Activated naive CD4-positive, alpha-beta T cell treated with anti-CD3 and anti-CD28 coated beads for 36 hours (primary cell): ENCODE measurements around the gene MDN1. TPM values are rescaled to one million over a fixed set of nuclear protein-coding genes. Genes with fewer than 3 reads are reported as not detected.
A peak's percentile ranks its signal among the peaks of the same experiment; 100 is the strongest.
"Not testable (repeated sequence)": the region's sequence is repeated elsewhere in the genome, so short reads cannot be mapped to it uniquely, and the experiment has no call there.

ENCODE experiments used
- CTCF ChIA-PET: fragments of 350-600 bp; sonication (Branson Sonifier 250); formaldehyde crosslinking; loops from one replicate; lab custom pipeline; 2021; ENCODE audit warnings: antibody characterized with exemption; lab: Charles Lee
- DNase-seq: peaks from one replicate; pipeline ENCODE4 v3.0.0-alpha.2; 2020
- H3K27ac Mint-ChIP-seq: one replicate; pipeline ENCODE4 v1.8.0; 2021; ENCODE audit warnings: mild to moderate bottlenecking, mixed read lengths
- H3K27me3 Mint-ChIP-seq: one replicate; pipeline ENCODE4 v1.8.0; 2021; ENCODE audit warnings: low read depth, mixed read lengths
- H3K36me3 Mint-ChIP-seq: one replicate; pipeline ENCODE4 v1.8.0; 2021; ENCODE audit warnings: low read depth, mixed read lengths
- H3K4me1 Mint-ChIP-seq: one replicate; pipeline ENCODE4 v1.8.0; 2021; ENCODE audit warnings: low read depth, mixed read lengths
- H3K4me3 Mint-ChIP-seq: one replicate; pipeline ENCODE4 v1.8.0; 2021; ENCODE audit warnings: mild to moderate bottlenecking, moderate library complexity, mixed read lengths
- H3K9me3 Mint-ChIP-seq: one replicate; pipeline ENCODE4 v1.8.0; 2021; ENCODE audit warnings: mixed read lengths
- intact Hi-C: fragments of 100-400 bp; cut with micrococcal nuclease; formaldehyde crosslinking; loops from one replicate; pipeline ENCODE4 v1.15.1; 2023
- total RNA-seq, 2 experiments: library from RNA; stranded (reverse); gene quantifications; one replicate each; pipeline ENCODE4 v1.2.3, GENCODE V29; 2021

The MDN1 gene, protein sequence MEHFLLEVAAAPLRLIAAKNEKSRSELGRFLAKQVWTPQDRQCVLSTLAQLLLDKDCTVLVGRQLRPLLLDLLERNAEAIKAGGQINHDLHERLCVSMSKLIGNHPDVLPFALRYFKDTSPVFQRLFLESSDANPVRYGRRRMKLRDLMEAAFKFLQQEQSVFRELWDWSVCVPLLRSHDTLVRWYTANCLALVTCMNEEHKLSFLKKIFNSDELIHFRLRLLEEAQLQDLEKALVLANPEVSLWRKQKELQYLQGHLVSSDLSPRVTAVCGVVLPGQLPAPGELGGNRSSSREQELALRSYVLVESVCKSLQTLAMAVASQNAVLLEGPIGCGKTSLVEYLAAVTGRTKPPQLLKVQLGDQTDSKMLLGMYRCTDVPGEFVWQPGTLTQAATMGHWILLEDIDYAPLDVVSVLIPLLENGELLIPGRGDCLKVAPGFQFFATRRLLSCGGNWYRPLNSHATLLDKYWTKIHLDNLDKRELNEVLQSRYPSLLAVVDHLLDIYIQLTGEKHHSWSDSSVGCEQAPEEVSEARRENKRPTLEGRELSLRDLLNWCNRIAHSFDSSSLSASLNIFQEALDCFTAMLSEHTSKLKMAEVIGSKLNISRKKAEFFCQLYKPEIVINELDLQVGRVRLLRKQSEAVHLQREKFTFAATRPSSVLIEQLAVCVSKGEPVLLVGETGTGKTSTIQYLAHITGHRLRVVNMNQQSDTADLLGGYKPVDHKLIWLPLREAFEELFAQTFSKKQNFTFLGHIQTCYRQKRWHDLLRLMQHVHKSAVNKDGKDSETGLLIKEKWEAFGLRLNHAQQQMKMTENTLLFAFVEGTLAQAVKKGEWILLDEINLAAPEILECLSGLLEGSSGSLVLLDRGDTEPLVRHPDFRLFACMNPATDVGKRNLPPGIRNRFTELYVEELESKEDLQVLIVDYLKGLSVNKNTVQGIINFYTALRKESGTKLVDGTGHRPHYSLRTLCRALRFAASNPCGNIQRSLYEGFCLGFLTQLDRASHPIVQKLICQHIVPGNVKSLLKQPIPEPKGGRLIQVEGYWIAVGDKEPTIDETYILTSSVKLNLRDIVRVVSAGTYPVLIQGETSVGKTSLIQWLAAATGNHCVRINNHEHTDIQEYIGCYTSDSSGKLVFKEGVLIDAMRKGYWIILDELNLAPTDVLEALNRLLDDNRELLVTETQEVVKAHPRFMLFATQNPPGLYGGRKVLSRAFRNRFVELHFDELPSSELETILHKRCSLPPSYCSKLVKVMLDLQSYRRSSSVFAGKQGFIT (N-terminal part only)
- 10 to 100 TPM; 42.1 to 52.1 TPM for total RNA-seq

DNA sequence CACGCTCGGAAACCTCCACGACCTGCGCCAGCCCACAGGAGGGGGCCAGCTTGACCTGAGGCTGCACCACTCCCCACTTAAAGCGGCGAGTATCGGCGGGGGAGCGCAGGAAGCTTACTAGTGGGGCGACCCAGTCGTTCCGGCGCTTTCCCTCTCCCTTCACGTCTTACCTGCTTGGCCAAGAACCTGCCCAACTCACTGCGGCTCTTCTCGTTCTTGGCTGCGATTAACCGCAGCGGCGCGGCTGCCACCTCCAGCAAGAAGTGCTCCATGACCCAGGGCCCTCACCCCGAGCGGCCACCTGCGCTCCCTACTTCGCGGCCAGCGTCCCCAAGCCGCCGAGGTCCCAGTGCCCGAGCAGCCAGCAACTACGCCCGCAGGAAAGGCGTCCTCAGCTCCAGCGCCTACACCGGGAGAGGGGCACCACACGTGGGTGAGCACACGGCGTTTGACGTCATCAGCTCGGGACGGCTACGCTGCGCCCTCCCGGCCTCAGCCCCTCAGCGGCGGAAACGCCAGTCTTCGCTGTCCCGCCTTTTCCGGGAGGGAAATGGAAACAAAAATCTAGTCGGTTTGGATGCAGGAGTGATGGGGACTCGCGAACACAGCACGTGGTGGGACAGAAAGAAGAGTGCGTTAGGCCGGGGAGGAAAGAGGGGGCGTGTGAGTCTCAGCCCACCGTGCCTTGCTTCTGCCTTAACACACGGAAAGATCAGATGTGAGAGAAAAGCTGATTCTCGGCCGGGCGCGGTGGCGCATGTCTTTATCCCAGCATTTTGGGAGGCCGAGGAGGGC, at the start of gene MDN1:
Gene MDN1 (minus strand): TSS at position 459 of the 795 bp plus-strand sequence. CDS start 187 bp downstream, at position 272.
- H3K27ac Mint-ChIP-seq, result peak within 1 kb of the TSS; percentile 88
- peaks cover 36% of the 10 kb centered on the region for H3K4me1 Mint-ChIP-seq
- CTCF ChIA-PET, result interaction anchor here (0.6 to 1.4 kb wide), 5 partner anchors 10 to 685 kb away, joined by 3 to 8 read pairs (median 5); partner anchors contain the start of gene CASP8AP2
- no peaks in the 10 kb centered on the region for H3K9me3 Mint-ChIP-seq
- peaks cover 4% of the 10 kb centered on the region for H3K36me3 Mint-ChIP-seq
- no peaks in the 10 kb centered on the region for H3K27me3 Mint-ChIP-seq
- H3K4me3 Mint-ChIP-seq, result peak within 1 kb of the TSS; percentile 82
- peak; percentile 94 for DNase-seq
- intact Hi-C loops, result loop anchor here (1.0 to 10.0 kb wide), 9 partner anchors 10 to 855 kb away; partner anchors contain the start of genes BACH2, CASP8AP2, LYRM2 and MAP3K7

DNA sequence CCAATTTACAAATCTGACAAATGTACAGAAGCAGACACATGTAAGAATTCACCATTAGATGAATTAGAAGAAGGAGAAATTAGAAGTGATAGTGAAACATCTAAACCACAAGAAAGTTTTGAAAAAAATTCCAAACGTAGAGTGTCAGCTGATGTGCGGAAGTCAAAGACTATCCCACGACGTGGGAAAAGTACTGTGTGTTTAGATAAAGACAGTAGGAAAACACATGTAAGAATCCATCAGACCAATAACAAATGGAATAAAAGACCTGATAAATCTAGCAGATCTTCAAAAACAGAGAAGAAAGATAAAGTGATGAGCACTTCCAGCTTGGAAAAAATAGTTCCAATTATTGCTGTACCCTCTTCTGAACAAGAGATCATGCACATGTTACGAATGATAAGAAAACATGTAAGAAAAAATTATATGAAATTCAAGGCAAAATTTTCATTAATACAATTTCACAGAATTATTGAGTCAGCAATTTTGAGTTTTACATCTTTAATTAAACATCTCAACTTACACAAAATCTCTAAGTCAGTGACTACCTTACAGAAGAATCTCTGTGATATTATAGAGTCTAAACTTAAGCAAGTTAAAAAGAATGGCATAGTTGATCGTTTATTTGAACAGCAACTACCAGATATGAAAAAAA, 46.6 kb upstream of the MDN1 start:
- H3K27me3 Mint-ChIP-seq, result no peaks in the 10 kb centered on the region
- peaks cover 74% of the 10 kb centered on the region for H3K36me3 Mint-ChIP-seq
- H3K9me3 Mint-ChIP-seq, result peaks cover 1% of the 10 kb centered on the region
- DNase-seq, result no peak
- CTCF ChIA-PET, result no interaction called here
- H3K27ac Mint-ChIP-seq, result no peak overlapping the region
- intact Hi-C loops, result no loop called here
- no peak overlapping the region for H3K4me3 Mint-ChIP-seq
- H3K4me1 Mint-ChIP-seq, result no peaks in the 10 kb centered on the region

DNA sequence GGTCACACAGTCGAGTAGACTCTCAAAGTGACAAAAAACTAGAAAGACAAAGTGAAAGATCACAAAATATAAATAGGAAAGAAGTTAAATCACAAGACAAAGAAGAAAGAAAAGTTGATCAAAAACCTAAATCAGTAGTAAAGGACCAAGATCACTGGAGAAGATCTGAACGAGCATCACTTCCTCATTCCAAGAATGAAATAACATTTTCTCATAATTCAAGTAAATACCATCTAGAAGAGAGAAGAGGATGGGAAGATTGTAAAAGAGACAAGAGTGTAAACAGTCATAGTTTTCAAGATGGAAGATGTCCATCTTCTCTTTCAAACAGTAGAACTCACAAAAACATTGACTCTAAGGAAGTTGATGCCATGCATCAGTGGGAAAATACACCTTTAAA, 43.1 kb upstream of the MDN1 start:
- Mint-ChIP-seq H3K27me3 (no peaks in the 10 kb centered on the region), H3K36me3 (peaks cover 74% of the 10 kb centered on the region), H3K27ac (no peak overlapping the region), H3K4me3 (no peak overlapping the region), H3K4me1 (peaks cover 3% of the 10 kb centered on the region), H3K9me3 (peaks cover 1% of the 10 kb centered on the region)
- intact Hi-C loops, result no loop called here
- CTCF ChIA-PET, result interaction anchor here (0.5 kb wide), 1 partner anchor 9 kb away, joined by 4 read pairs; no protein-coding TSS in a partner anchor
- DNase-seq, result no peak

DNA sequence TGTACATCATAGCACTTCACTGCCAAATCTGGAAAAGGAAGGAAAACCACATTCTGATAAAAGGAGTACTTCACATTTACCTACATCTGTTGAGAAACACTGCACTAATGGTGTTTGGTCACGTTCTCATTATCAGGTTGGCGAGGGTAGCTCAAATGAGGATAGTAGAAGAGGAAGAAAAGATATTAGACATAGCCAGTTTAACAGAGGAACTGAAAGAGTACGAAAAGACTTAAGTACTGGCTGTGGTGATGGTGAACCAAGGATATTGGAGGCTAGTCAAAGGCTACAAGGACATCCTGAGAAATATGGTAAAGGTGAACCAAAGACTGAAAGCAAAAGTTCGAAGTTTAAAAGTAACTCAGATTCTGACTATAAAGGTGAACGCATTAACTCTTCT, 42.7 kb upstream of the MDN1 start:
- DNase-seq, result no peak
- Mint-ChIP-seq H3K4me3 (no peak overlapping the region), H3K36me3 (peaks cover 70% of the 10 kb centered on the region), H3K27ac (no peak overlapping the region), H3K27me3 (no peaks in the 10 kb centered on the region), H3K4me1 (peaks cover 3% of the 10 kb centered on the region), H3K9me3 (peaks cover 1% of the 10 kb centered on the region)
- CTCF ChIA-PET, result interaction anchor here (0.5 kb wide), 1 partner anchor 10 kb away, joined by 4 read pairs; no protein-coding TSS in a partner anchor
- intact Hi-C loops, result no loop called here

DNA sequence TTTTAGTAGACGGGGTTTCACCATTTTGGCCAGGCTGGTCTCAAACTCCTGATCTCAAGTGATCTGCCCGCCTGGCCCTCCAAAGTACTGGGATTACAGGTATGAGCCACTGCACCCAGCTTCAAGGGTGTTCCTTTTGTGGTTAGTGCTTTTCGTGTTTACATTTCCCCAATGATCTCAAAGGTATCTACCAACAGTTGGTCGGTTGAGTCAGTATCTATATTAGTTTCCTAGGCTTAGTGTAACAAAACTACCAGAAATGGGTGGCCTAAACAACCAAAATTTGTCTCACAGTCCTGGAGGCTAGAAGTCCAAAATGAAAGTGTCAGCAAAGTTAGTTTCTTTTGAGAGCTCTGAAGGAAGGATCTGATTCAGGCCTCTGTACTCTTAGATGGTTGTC, 40.1 kb upstream of the MDN1 start:
- Mint-ChIP-seq H3K4me1 (peaks cover 3% of the 10 kb centered on the region), H3K4me3 (no peak overlapping the region), H3K36me3 (peaks cover 63% of the 10 kb centered on the region), H3K27me3 (no peaks in the 10 kb centered on the region), H3K27ac (no peak overlapping the region), H3K9me3 (no peaks in the 10 kb centered on the region)
- DNase-seq, result no peak
- intact Hi-C loops, result no loop called here
- CTCF ChIA-PET, result no interaction called here

DNA sequence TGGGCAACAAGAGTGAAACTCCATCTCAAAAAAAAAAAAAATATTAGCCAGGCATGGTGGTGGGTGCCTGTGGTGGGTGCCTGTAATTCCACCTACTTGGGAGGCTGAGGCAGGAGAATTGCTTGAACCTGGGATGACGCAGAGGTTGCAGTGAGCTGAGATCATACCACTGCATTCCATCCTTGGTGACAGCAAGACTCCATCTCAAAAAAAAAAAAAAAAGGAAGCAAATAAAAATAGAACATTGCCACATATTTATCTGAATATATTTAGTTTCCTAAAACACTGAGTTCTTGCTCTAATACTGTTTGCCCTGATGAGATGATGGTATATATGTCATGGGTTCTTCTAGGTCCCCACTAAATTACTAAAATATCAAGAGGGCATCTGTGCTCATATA, 38.4 kb upstream of the MDN1 start:
- H3K4me1 Mint-ChIP-seq, result peaks cover 3% of the 10 kb centered on the region
- no peak overlapping the region for H3K4me3 Mint-ChIP-seq
- H3K27me3 Mint-ChIP-seq, result no peaks in the 10 kb centered on the region
- DNase-seq, result no peak
- H3K27ac Mint-ChIP-seq, result no peak overlapping the region
- H3K9me3 Mint-ChIP-seq, result no peaks in the 10 kb centered on the region
- CTCF ChIA-PET, result no interaction called here
- intact Hi-C loops, result no loop called here
- peaks cover 61% of the 10 kb centered on the region for H3K36me3 Mint-ChIP-seq

DNA sequence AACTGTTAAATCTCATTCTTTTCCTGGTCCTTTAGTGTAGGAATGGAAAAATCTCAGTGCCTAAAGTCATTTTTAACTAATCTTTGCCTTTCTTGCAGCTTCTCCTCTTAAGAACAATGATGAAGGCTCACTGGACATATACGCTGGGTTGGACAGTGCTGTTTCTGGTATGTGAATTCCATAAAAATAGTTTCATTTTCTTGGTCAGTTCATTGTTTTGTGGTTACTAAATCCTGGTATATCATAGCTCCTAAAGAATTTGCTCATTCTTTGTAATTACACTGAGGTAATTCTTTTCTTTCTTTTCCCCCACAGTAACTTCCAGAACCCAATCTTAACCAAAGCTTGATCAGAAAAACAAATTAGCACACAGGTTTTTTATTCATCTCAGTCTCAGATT, 33.5 kb upstream of the MDN1 start:
- Mint-ChIP-seq H3K27me3 (no peaks in the 10 kb centered on the region), H3K36me3 (peaks cover 50% of the 10 kb centered on the region), H3K27ac (no peak overlapping the region), H3K9me3 (no peaks in the 10 kb centered on the region), H3K4me1 (peaks cover 7% of the 10 kb centered on the region), H3K4me3 (no peak overlapping the region)
- intact Hi-C loops, result no loop called here
- CTCF ChIA-PET, result interaction anchor here (0.6 to 1.1 kb wide), 2 partner anchors 19 to 88 kb away, joined by 4 to 5 read pairs; no protein-coding TSS in a partner anchor
- DNase-seq, result no peak

DNA sequence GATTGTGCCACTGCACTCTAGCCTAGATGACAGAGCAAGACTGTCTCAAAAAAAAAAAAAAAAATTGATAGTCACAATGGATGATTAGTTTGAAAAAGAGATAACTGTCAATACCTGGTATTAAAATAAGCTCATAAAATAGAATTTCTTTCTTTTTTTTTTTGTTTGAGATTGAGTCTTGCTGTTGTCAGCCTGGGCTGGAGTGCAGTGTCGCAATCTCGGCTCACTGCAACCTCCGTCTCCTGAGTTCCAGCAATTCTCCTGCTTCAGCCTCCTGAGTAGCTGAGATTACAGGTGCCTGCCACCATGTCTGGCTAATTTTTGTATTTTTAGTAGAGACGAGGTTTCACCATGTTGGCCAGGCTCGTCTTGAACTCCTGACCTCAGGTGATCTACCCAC, 27.9 kb upstream of the MDN1 start:
- H3K27ac Mint-ChIP-seq, H3K4me3 Mint-ChIP-seq, H3K27me3 Mint-ChIP-seq, intact Hi-C loops, DNase-seq, H3K9me3 Mint-ChIP-seq: not testable (repeated sequence)
- CTCF ChIA-PET, result interaction anchor here (0.7 kb wide), 2 partner anchors 18 to 22 kb away, joined by 3 to 4 read pairs; no protein-coding TSS in a partner anchor
- Mint-ChIP-seq H3K4me1 (peaks cover 12% of the 10 kb centered on the region), H3K36me3 (peaks cover 35% of the 10 kb centered on the region)

DNA sequence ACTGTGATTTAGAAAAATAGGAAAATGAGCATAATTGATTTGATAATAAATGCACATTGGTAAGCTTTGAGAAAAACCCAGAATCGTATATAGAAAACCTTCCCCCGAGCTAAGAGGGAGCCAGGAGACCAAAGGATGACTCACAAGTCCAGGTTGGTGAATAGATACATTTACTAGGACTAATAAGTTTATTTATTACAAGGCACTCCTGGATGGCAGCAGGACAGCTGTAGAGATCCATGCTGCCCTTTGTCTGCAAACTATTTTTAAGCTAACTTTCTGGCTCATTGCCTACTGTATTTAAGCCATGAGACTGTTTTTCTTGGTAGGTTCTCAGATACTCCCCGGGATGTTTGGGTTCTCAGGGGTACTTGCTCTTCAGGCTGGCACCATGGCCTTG, 23.5 kb upstream of the MDN1 start:
- Mint-ChIP-seq H3K4me1 (peaks cover 22% of the 10 kb centered on the region), H3K27ac (no peak overlapping the region), H3K27me3 (no peaks in the 10 kb centered on the region), H3K36me3 (peaks cover 26% of the 10 kb centered on the region), H3K4me3 (no peak overlapping the region), H3K9me3 (no peaks in the 10 kb centered on the region)
- intact Hi-C loops, result no loop called here
- CTCF ChIA-PET, result interaction anchor here (0.9 kb wide), 1 partner anchor 39 kb away, joined by 3 read pairs; no protein-coding TSS in a partner anchor
- DNase-seq, result no peak

DNA sequence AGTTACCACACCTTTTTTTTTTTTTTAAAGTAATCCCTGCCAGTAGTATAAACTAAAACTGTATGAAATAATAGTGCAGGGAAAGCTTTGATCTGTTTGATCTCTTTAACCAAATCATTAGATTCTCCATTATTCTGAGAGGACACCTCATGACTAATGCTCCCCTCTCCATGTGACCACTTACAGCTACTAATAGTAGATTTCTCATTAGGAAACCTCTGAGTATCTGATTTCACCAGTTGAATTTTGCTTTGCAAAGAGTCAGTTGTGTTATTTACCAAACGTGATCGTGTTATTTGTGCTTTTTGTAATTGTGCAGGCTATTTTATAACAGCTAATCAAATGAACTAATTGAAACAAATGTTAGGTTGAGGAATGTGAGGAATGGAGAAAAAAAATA, 22.6 kb upstream of the MDN1 start:
- Mint-ChIP-seq H3K27ac (no peak overlapping the region), H3K27me3 (no peaks in the 10 kb centered on the region), H3K9me3 (no peaks in the 10 kb centered on the region), H3K4me1 (peaks cover 23% of the 10 kb centered on the region), H3K36me3 (peaks cover 30% of the 10 kb centered on the region), H3K4me3 (no peak overlapping the region)
- DNase-seq, result no peak
- CTCF ChIA-PET, result interaction anchor here (0.7 kb wide), 1 partner anchor 67 kb away, joined by 4 read pairs; no protein-coding TSS in a partner anchor
- intact Hi-C loops, result no loop called here

DNA sequence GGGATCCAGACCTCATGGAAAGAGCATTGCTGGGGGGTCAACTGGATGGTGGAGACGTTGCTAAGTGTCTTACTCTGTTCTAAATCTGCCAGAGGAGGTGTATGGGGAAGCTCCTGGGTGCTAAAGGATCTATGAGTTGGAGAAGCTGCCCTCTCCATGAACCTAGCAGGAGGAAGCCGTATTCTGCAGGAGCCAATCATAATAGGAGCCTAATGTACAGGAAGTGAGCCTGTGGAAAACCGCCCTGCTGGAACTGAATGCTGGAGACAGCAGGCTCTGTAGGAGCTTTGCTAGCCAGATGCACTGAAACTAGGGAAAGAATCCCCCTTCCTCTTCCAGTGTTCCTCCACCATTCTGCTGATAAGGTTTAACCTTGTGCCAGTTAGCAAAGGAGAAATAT, 20.9 kb upstream of the MDN1 start:
- peaks cover 36% of the 10 kb centered on the region for H3K4me1 Mint-ChIP-seq
- no peak overlapping the region for H3K27ac Mint-ChIP-seq
- H3K36me3 Mint-ChIP-seq, result peaks cover 36% of the 10 kb centered on the region
- CTCF ChIA-PET, result no interaction called here
- no peaks in the 10 kb centered on the region for H3K9me3 Mint-ChIP-seq
- DNase-seq, result no peak
- H3K27me3 Mint-ChIP-seq, result no peaks in the 10 kb centered on the region
- intact Hi-C loops, result no loop called here
- H3K4me3 Mint-ChIP-seq, result no peak overlapping the region
